Measurements from ENCODE around the gene GIMAP1.

Gene GIMAP1

GRCh38 chr7:150751702-150752101 is 35.3 kb downstream of the GIMAP1 start:
- no peak for DNase-seq

- no peak for DNase-seq
Measured at GRCh38 chr7:150753239-150753638, 36.8 kb downstream of the GIMAP1 start.

- DNase-seq: no peak
Measured at GRCh38 chr7:150753826-150754603, 37.6 kb downstream of the GIMAP1 start.

GRCh38 chr7:150754951-150755350 is 38.5 kb downstream of the GIMAP1 start:
- DNase-seq: no peak

- DNase-seq: peak; percentile 57
Measured at GRCh38 chr7:150755473-150756099, 39.2 kb downstream of the GIMAP1 start.

GRCh38 chr7:150756166-150756565 is 39.8 kb downstream of the GIMAP1 start:
- DNase-seq: no peak

- no peak for DNase-seq
Measured at GRCh38 chr7:150756858-150757257, 40.4 kb downstream of the GIMAP1 start.

- no peak for DNase-seq
Measured at GRCh38 chr7:150759479-150759878, 43.1 kb downstream of the GIMAP1 start.

- DNase-seq: no peak
Measured at GRCh38 chr7:150766334-150766709, 49.9 kb downstream of the GIMAP1 start.

- no peak for DNase-seq
Measured at GRCh38 chr7:150769768-150770167, 53.4 kb downstream of the GIMAP1 start.
